ENCODE measurements around the gene SPDYC. TPM values are rescaled to one million over a fixed set of nuclear protein-coding genes. Genes with fewer than 3 reads are reported as not detected.

Gene SPDYC
- total RNA-seq, 3 donors from 2014 or later: not detected

DNA sequence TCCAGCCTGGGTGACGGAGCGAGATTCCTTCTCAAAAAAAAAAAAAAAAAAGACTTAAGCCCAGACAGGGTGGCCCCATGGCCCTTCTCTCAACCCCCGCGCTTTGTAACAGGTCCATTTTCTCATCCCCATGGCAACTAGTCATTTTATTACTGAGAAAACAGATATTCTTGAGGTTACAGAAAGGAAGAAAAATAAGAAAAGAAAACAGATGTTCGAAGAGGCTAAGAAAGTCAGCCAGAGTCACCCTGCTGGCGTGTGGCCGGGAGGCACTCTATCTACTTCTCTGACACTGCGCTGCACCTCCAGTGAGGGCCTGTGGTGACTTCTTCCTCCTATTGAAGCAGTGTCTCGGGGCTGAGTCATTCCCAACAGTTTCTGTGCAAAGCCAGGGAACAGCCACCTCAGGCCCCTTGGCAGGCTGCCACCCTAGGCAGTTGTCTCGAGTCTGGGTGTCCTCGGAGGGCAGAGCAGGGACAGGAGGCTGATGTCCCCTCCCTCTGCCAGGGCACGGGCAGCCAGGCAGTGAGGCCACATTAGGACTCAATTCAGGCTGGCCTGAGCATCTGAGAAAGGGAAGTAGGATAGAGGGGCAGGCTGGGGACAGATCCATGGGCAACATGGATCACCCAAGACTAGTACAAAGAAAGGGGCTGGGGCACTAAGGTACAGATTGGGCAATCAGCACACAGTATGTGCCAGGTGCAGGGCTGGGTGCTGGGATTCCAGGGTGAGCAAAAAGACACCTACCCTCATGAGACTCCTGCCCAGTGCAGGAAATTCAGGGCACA is 19.3 kb upstream of the SPDYC start:
- ATAC-seq (peak; percentile 96), DNase-seq (peak; percentile 76 to 92 (median 86))
- TF ChIP-seq, protein P1, sequence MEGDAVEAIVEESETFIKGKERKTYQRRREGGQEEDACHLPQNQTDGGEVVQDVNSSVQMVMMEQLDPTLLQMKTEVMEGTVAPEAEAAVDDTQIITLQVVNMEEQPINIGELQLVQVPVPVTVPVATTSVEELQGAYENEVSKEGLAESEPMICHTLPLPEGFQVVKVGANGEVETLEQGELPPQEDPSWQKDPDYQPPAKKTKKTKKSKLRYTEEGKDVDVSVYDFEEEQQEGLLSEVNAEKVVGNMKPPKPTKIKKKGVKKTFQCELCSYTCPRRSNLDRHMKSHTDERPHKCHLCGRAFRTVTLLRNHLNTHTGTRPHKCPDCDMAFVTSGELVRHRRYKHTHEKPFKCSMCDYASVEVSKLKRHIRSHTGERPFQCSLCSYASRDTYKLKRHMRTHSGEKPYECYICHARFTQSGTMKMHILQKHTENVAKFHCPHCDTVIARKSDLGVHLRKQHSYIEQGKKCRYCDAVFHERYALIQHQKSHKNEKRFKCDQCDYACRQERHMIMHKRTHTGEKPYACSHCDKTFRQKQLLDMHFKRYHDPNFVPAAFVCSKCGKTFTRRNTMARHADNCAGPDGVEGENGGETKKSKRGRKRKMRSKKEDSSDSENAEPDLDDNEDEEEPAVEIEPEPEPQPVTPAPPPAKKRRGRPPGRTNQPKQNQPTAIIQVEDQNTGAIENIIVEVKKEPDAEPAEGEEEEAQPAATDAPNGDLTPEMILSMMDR (IDR thresholded peaks at IDR 0.05): no peak
- Histone ChIP-seq H3K36me3 (ENCODE audit: low read depth) (no peaks in the 10 kb centered on the region), H3K4me1 (ENCODE audit: low read depth) (peaks cover 12% of the 10 kb centered on the region), H3K4me3 (no peak overlapping the region), H3K9me3 (no peaks in the 10 kb centered on the region)
- intact Hi-C loops (cut with DNase I, micrococcal nuclease): no loop called here

DNA sequence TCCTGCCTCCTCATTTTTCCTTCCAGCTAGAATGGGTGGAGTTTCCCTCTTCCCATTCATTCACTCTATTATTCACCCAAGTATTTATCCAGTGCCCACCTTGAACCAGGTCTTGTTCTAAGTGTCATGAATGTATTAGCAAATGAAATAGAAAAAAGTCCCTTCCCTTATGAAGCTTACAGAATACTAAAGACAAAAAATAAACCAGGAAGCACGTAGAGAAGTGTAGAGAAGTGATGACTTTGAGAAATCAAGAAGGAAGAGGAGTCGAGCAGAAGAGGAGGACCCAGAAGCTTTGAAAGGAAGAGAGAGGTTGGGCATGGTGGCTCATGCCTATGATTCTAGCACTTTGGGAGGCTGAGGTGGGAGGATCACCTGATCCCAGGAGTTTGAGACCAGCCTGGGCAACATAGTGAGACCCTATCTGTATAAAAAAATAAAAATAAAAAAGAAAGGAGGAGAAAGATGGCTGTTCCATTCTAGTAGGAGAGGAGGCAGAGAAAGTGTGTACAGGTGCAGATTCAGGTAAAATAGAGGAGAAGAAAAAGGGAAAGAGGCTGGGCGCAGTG is 18.6 kb upstream of the SPDYC start:
- no peaks in the 10 kb centered on the region for H3K36me3 ChIP-seq (ENCODE audit: low read depth)
- no peaks in the 10 kb centered on the region for H3K9me3 ChIP-seq
- no peak for DNase-seq
- intact Hi-C loops (cut with DNase I, micrococcal nuclease): no loop called here
- no peak overlapping the region for H3K4me3 ChIP-seq
- no peak for ATAC-seq
- TF ChIP-seq, protein P1 (IDR thresholded peaks at IDR 0.05): no peak
- H3K4me1 ChIP-seq (ENCODE audit: low read depth): peaks cover 12% of the 10 kb centered on the region

DNA sequence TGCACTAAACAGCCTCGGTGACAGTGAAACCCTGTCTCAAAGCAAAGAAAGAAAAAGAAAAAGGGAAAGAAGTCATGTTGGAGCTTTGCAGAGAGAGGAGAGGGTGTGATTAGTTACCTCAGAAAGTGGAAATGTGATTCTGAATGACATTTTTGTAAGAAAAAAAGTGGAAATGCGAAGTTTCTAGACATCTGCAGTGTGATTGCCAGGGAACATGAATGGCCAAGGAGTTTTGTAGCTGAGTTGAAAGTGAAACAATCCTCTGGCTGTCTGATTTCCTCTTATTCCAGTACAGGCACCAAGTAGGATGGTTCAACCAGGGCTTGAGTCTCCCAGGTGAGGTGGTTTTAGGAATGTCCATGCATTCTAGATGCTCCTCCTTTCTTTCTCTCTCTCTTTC is 17.9 kb upstream of the SPDYC start:
- intact Hi-C loops (cut with DNase I, micrococcal nuclease): no loop called here
- TF ChIP-seq, protein P1 (IDR thresholded peaks at IDR 0.05): no peak
- H3K4me1 ChIP-seq (ENCODE audit: low read depth): peaks cover 12% of the 10 kb centered on the region
- no peak overlapping the region for H3K4me3 ChIP-seq
- no peaks in the 10 kb centered on the region for H3K36me3 ChIP-seq (ENCODE audit: low read depth)
- ATAC-seq (peak; percentile 27), DNase-seq (no peak)
- H3K9me3 ChIP-seq: no peaks in the 10 kb centered on the region

DNA sequence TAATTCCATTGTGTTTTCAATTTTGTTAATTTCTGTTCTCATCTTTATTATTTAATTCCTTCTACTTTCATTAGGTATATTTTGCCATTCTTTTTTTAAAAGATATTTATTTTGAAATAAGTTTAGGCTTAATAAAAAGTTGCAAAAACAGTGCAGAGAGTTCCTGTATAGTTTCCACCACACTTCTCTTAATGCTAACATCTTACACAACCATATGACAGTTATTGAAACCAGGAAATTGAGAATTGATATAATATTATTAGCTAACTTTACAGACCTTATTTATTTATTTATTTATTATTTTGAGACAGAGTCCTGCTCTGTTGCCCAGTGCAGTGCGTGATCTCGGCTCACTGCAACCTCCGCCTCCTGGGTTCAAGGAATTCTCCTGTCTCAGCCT is 13.8 kb upstream of the SPDYC start:
- TF ChIP-seq, protein P1 (IDR thresholded peaks at IDR 0.05): no peak
- no peak for ATAC-seq
- Histone ChIP-seq H3K4me1 (ENCODE audit: low read depth) (no peaks in the 10 kb centered on the region), H3K36me3 (ENCODE audit: low read depth) (no peaks in the 10 kb centered on the region), H3K4me3 (no peak overlapping the region), H3K9me3 (no peaks in the 10 kb centered on the region)
- no peak for DNase-seq
- intact Hi-C loops (cut with DNase I, micrococcal nuclease): no loop called here

DNA sequence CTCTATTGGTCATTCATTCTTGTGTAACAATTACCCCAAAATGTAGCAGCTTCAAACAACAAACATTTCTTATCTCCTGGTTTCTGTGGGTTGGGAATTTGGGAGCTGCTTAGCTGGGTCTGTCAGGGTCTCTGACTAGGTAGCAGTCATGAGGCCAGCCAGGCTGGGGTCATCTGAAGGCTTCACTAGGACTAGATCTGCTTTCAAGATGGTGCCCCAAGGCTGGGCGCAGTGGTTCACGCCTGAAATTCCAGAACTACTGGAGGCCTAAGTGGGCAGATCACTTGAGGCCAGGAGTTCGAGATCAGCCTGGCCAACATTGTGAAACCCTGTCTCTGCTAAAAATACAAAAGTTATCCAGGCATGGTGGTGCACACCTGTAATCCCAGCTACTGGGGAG is 13.1 kb upstream of the SPDYC start:
- no peak for ATAC-seq
- Histone ChIP-seq H3K4me3 (no peak overlapping the region), H3K4me1 (ENCODE audit: low read depth) (no peaks in the 10 kb centered on the region), H3K36me3 (ENCODE audit: low read depth) (no peaks in the 10 kb centered on the region), H3K9me3 (no peaks in the 10 kb centered on the region)
- no peak for DNase-seq
- intact Hi-C loops (cut with DNase I, micrococcal nuclease): no loop called here
- TF ChIP-seq, protein P1 (IDR thresholded peaks at IDR 0.05): no peak
